NCI-H128 (cell line): ENCODE measurements around the gene TBC1D13.
"Not testable (repeated sequence)": the region's sequence is repeated elsewhere in the genome, so short reads cannot be mapped to it uniquely, and the experiment has no call there.

Experiments used
- DNase-seq: peaks from one replicate; lab custom pipeline; 2025; ENCODE audit not compliant: unreplicated experiment; lab: John Stamatoyannopoulos, UW

TBC1D13 gene

DNA sequence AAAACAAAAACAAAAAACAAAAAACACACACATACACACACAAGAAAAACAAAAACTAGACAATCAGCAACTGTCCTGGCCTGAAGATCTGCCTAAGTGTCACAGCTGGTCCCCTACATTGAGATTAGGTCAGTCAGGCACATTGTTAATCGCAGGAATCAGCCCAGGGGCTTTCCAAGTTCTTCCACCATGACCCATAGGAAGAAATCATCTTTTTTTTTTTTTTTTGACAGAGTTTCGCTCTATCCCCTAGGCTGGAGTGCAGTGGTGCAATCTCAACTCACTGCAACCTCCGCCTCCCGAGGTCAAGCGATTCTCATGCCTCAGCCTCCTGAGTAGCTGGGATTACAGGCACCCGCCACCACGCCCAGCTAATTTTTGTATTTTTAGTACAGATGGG is 56.1 kb downstream of the TBC1D13 start:
- DNase-seq, result not testable (repeated sequence)

DNA sequence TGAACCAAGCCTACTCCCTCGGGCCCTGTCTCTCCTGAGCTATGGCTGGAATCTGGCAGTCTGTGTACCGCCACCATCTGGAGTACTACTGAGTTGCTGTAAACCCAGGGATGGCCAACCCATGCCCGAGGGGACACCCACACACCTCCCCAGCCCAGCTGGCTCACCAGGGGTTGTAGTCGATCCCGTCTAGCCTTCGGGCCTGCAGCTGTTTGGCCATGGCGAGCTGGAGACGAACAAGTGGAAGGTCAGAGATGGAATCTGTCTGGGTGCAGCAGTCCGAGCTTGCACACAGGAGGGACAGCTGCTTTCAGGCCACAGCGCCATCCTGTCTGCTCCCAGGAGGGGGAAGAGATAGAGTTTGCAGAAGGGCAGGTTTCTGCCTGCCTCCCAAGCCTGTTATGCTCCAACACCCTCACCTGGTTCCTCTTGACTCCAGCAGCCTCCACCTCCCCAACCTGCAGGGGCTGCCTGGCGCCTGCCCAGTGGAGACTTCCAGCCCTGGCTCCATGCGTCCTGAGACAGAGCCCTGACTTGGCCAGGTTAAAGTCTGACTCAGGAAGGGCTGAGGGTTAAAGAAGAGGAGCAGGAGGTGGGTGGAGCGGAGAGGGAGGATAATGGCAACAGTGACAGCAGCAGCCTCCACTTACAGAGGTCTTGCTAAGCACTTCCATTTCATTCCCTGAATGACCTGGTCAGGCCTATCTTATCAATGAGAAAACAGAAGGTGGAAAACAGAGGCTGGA is 58.3 kb downstream of the TBC1D13 start:
- DNase-seq, result no peak

DNA sequence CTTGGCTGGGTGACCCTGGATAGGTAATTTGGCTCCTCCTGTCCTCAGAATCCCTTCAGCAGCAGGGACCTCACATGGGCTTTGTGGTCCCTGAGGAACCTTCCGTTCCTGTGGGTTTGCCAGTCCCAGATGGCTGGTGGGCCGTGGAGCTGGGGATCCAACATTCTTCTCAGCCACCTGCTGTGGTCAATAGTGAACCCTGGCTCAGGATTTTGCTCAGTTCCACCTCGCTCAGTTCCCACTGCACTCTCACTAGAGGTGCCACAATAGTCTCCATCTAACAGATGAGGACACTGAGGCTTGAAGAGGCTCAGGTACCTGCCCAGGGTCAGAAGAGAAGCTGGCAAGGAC is 59.6 kb downstream of the TBC1D13 start:
- DNase-seq, result no peak

DNA sequence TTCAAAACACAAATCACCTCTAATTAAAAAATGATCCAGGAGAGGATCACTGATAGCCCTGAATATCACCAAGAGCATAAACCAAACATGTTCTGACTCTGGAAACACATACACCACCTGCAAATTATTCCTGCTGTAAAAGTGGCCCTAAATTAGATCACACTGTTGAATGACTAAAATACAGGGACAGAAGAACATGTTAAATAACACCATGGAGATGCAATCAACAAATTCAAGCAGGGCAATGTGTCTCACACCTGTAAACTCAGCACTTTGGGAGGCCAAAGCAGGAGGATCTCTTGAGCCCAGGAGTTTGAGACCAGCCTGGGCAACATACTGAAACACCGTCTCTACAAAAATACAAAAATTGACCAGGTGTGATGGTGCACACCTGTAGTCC is 60.8 kb downstream of the TBC1D13 start:
- DNase-seq, result no peak

GRCh38 chr9:128851024-128851423 is 64.0 kb downstream of the TBC1D13 start:
- DNase-seq, result not testable (repeated sequence)

GRCh38 chr9:128851779-128852600 is 64.9 kb downstream of the TBC1D13 start:
- not testable (repeated sequence) for DNase-seq

DNA sequence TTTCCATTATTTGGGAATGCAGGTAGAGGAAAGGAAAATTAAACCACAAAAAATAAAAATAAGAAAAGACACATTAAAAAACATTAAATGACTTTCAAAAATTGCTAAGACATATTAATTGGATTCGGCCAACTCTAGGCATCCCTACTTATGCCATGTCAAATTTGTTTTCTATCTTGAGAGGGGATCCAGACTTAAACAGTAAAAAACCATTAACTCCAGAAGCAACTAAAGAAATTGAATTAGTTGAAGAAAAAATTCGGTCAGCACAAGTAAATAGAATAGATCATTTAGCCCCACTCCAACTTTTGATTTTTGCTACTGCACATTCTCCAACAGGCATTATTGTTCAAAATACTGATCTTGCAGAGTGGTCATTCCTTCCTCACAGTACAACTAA is 65.6 kb downstream of the TBC1D13 start:
- not testable (repeated sequence) for DNase-seq

DNA sequence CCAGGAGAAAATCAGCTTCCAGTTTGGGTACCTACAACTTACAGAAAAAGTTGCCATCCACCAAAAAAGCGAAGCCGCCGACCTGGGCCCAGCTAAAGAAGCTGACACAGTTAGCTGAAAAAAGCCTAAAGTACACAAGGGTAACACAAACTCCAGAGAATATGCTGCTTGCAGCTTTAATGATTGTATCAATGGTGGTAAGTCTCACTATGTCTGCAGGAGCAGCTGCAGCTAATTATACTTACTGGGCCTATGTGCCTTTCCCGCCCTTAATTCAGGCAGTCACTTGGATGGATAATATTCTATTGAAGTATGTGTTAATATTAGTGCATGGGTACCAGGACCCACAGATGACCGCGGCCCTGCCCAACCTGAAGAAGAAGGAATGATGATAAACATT is 67.4 kb downstream of the TBC1D13 start:
- not testable (repeated sequence) for DNase-seq

DNA sequence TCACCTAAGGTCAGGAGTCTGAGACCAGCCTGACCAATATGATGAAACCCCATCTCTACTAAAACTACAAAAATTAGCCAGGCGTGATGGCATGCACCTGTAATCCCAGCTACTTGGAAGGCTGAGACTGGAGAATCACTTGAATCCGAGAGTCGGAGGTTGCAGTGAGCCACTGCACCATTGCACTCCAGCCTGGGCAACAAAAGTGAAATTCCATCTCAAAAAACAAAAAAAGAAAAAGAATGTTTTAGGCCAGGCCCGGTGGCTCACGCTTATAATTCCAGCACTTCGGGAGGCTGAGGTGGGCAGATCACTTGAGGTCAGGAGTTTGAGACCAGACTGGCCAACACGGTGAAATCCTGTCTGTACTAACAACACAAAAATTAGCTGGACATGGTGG is 71.4 kb downstream of the TBC1D13 start:
- DNase-seq, result not testable (repeated sequence)
